Activated CD4-positive, alpha-beta T cell treated with anti-CD3 and anti-CD28 coated beads, Interleukin-2, amount 10 ng/mL, durations not matched to agents 7 days and 5 days (primary cell): ENCODE results near the gene FGF22. TPM values are rescaled to one million over a fixed set of nuclear protein-coding genes. Genes with fewer than 3 reads are reported as not detected.
"Not testable (repeated sequence)": the region's sequence is repeated elsewhere in the genome, so short reads cannot be mapped to it uniquely, and the experiment has no call there.

Experiments
- CTCF ChIA-PET: fragments of 350-600 bp; sonication (Branson Sonifier 250); formaldehyde crosslinking; loops from one replicate; lab custom pipeline; 2021; ENCODE audit warnings: antibody characterized with exemption; lab: Charles Lee
- POLR2A ChIA-PET: fragments of 350-600 bp; sonication (Branson Sonifier 250); formaldehyde crosslinking; loops from one replicate; lab custom pipeline; 2021; ENCODE audit warnings: antibody characterized with exemption; lab: Charles Lee
- DNase-seq: peaks from one replicate; pipeline ENCODE4 v3.0.0-alpha.2; 2020
- H3K27ac Mint-ChIP-seq: one replicate; pipeline ENCODE4 v1.8.0; 2021; ENCODE audit warnings: mild to moderate bottlenecking, moderate library complexity, mixed read lengths
- H3K27me3 Mint-ChIP-seq: one replicate; pipeline ENCODE4 v1.8.0; 2021; ENCODE audit warnings: mixed read lengths
- H3K36me3 Mint-ChIP-seq: one replicate; pipeline ENCODE4 v1.8.0; 2021; ENCODE audit warnings: low read depth, mixed read lengths
- H3K4me1 Mint-ChIP-seq: one replicate; pipeline ENCODE4 v1.8.0; 2021; ENCODE audit warnings: mixed read lengths
- H3K4me3 Mint-ChIP-seq: one replicate; pipeline ENCODE4 v1.8.0; 2021; ENCODE audit warnings: mild to moderate bottlenecking, moderate library complexity, mixed read lengths
- H3K9me3 Mint-ChIP-seq: one replicate; pipeline ENCODE4 v1.8.0; 2021; ENCODE audit warnings: mixed read lengths
- total RNA-seq, 2 experiments: library from RNA; stranded (reverse); gene quantifications; one replicate each; pipeline ENCODE4 v1.2.3, GENCODE V29; 2021

FGF22 gene
- total RNA-seq, 2 experiments from 2014 or later: 0.12 TPM; not detected in 1

DNA sequence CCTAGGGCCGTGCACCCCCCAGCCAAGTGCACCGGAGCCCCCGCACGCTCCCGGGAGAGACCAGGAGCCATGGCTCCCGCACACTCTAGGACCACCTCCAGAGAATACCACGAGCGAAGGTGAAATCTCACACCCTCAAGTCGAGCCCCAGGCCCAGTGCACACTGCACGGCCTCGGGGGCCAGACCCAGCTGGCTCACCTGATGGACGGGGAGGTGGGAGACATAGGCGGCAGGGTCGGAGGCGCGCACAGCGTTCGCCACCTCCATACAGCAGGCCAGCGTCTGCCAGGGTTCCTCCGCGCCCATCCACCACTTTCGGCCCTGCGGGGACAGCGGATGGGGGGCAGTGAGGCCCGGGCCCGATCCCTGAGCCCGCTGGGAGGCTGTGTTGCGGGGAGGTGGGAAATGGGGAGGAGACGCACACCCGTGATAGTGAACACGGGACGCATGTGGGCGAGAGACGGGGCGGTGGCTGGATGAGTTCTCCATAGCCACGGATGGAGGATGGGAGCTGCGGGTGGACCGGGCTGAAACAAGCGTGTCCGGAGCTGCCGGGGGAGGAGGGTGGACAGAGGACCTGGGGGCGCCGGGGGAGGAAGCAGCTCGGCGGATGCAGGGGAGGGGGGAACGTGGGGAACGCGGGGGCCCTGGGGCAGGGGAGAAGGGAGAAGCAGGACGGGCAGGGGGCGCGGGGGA lies 19.4 kb upstream of the FGF22 start:
- H3K4me3 Mint-ChIP-seq: no peak overlapping the region
- no peaks in the 10 kb centered on the region for H3K27me3 Mint-ChIP-seq
- CTCF ChIA-PET: no interaction called here
- DNase-seq: no peak
- H3K9me3 Mint-ChIP-seq: no peaks in the 10 kb centered on the region
- H3K4me1 Mint-ChIP-seq: peaks cover 3% of the 10 kb centered on the region
- POLR2A ChIA-PET: no interaction called here
- H3K36me3 Mint-ChIP-seq: peaks cover 19% of the 10 kb centered on the region
- no peak overlapping the region for H3K27ac Mint-ChIP-seq

DNA sequence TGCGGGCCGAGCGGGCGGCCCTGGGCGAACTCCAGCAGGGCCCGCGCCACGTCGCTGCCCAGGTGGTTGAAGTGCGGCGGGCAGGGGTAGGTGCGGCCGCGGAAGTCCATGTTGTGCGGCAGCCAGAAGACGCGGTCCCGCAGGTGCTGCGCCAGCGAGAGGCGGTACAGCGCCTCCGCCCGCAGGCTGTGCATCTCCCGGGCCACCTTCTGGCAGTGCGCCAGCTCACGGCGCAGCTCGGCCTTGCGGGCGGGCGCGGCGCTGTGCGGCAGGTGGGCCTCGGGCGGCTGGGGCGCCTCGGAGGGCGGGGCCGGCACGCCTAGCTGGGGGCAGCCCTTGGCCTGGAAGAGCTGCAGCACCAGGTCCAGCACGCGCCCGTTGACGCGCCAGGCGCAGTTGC lies 18.5 kb upstream of the FGF22 start:
- H3K4me1 Mint-ChIP-seq, POLR2A ChIA-PET, H3K4me3 Mint-ChIP-seq, H3K27ac Mint-ChIP-seq, CTCF ChIA-PET, DNase-seq, H3K9me3 Mint-ChIP-seq, H3K27me3 Mint-ChIP-seq: not testable (repeated sequence)
- H3K36me3 Mint-ChIP-seq: peaks cover 17% of the 10 kb centered on the region

DNA sequence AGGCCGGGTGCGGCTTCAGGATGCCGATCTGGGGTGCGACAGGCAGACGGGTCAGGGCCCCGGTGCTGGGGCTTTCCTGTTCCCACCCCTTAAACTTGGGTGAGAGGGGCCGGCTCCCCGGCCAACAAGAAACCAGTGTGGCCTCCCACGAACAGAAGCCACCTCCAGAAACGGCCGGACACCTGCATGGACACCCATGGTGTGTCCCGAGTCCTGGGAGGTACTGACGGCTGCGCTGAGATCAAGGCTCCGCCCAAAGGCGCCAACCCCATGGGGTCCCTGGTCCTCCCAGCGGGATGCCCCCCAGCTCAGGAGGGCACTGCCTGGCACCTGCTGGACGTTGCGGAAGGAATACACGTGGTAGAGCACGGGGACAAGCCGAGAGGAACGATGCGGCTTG lies 17.9 kb upstream of the FGF22 start:
- H3K36me3 Mint-ChIP-seq: peaks cover 17% of the 10 kb centered on the region
- peaks cover under 1% of the 10 kb centered on the region for H3K4me1 Mint-ChIP-seq
- no peak for DNase-seq
- H3K27ac Mint-ChIP-seq: no peak overlapping the region
- H3K9me3 Mint-ChIP-seq: no peaks in the 10 kb centered on the region
- H3K4me3 Mint-ChIP-seq: no peak overlapping the region
- POLR2A ChIA-PET: no interaction called here
- CTCF ChIA-PET: interaction anchor here (0.6 kb wide), 1 partner anchor 36 kb away, joined by 4 read pairs; no protein-coding TSS in a partner anchor
- no peaks in the 10 kb centered on the region for H3K27me3 Mint-ChIP-seq

DNA sequence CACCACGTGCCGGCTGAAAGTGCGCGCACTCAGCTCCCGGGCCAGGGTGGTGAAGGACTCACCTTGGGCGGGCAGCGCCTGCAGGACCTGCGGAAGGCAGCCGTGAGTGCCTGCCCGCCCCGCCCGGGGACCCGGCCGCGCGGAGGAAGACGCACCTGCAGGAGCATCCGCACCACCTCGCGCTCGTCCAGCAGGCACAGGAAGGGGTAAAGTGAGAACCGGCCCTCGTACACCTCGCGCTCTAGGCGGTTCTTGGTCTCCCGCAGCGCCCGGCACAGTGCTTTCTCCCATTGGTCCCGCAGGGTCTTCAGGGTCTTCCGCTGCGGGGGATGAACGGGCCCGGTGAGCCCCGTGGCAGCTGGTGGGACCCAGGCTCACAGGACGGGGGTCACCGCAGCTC lies 17.0 kb upstream of the FGF22 start:
- Mint-ChIP-seq H3K4me1 (peaks cover 2% of the 10 kb centered on the region), H3K4me3 (no peak overlapping the region), H3K27ac (no peak overlapping the region), H3K9me3 (no peaks in the 10 kb centered on the region), H3K36me3 (peaks cover 17% of the 10 kb centered on the region), H3K27me3 (no peaks in the 10 kb centered on the region)
- CTCF ChIA-PET: no interaction called here
- DNase-seq: no peak
- POLR2A ChIA-PET: no interaction called here

DNA sequence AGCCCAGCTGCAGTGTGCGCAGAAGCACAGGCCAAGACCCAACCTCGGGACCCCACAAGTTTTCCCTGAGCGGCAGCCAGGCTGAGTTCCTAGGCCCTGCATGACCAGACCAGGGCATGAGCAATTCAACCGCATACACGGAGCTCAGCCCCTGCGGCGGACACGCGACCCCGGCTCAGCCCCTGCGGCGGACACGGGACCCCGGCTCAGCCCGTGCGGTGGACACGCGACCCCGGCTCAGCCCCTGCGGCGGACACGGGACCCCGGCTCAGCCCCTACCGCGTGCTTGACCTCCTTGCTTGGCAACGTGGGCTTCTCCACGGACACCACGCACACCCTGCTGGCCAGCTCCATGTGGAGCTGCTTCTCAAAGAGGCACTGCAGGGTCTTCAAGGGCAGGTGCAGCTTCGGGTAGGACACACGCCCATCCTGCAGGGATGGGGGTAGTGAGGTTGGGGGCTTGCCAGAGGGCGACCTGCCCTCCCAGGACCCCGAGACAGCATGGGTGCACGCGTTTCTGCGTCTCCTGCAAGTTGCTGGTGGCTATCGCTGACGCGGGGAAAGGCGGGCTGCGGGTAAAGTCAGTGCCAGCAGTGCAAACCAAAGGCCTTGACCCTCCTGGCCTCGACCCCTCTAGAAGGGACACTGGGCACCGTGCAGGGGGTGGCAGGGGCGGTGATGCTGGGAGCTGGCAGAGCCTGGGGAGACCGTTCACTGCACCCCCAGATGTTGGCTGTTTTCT lies 16.3 kb upstream of the FGF22 start:
- POLR2A ChIA-PET: no interaction called here
- H3K36me3 Mint-ChIP-seq: peaks cover 20% of the 10 kb centered on the region
- no peak overlapping the region for H3K27ac Mint-ChIP-seq
- no peak for DNase-seq
- H3K4me3 Mint-ChIP-seq: no peak overlapping the region
- H3K4me1 Mint-ChIP-seq: peaks cover 2% of the 10 kb centered on the region
- CTCF ChIA-PET: interaction anchor here (0.5 kb wide), 1 partner anchor 11 kb away, joined by 3 read pairs; no protein-coding TSS in a partner anchor
- H3K9me3 Mint-ChIP-seq: no peaks in the 10 kb centered on the region
- H3K27me3 Mint-ChIP-seq: no peaks in the 10 kb centered on the region

DNA sequence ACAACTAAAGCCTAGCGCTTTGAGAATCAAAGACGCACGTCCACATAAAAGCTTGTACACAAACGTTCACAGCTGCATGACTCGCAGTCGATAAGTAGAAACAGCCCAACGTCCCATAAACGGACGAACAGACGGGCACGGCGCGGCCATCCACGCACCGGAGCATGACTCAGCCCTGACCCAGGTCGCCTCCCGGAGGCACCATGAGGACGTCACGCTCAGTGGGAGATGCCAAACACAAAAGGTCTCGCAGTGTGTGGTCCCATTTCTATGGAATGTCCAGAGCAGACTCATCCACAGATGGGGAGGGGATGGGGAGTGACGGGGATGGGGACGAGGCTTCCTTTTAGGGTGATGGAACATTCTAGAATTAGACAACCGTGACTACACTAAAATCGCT lies 15.7 kb upstream of the FGF22 start:
- POLR2A ChIA-PET: no interaction called here
- peaks cover 2% of the 10 kb centered on the region for H3K4me1 Mint-ChIP-seq
- DNase-seq: no peak

DNA sequence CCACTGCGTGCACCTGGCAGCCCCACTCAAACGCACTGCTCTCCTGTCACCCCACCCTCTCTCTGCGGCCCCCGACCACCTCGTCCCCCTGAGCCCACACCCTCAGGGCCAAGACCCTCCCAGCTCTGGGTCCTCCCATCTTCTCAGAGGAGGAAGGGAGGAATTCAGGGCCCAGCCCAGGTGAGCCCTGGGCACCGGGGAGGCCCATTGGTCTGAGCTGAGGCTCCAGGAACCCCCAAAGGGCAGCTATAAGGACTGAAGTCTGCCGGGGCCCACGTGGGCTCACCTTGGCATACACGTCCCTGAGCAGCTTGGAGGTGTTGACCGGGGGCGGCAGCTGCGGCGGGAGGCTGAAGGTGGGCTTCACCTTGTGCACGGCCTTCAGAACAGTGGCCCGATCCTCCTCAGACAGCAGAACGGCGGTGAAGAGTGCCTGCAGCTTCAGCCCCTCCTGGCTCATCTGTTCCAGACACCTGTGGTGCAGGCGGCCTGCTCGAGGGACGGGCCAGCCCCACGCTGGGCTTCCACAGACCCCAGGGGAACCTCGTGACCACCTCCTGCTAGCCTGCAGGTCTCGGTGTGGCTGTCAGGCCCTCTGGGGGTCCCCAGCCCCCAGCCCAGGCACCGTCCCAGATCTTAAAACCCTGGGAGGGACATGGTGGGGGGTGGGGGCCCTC lies 15.1 kb upstream of the FGF22 start:
- H3K27ac Mint-ChIP-seq: no peak overlapping the region
- H3K27me3 Mint-ChIP-seq: no peaks in the 10 kb centered on the region
- no peaks in the 10 kb centered on the region for H3K9me3 Mint-ChIP-seq
- POLR2A ChIA-PET: no interaction called here
- H3K36me3 Mint-ChIP-seq: peaks cover 21% of the 10 kb centered on the region
- DNase-seq: no peak
- CTCF ChIA-PET: interaction anchor here (1.3 kb wide), 1 partner anchor 40 kb away, joined by 4 read pairs; no protein-coding TSS in a partner anchor
- peaks cover 3% of the 10 kb centered on the region for H3K4me1 Mint-ChIP-seq
- H3K4me3 Mint-ChIP-seq: no peak overlapping the region

More for the DNA sequence above, 15.7 kb upstream of the FGF22 start:
- H3K4me3 Mint-ChIP-seq: no peak overlapping the region
- H3K27me3 Mint-ChIP-seq: no peaks in the 10 kb centered on the region
- H3K36me3 Mint-ChIP-seq: peaks cover 22% of the 10 kb centered on the region
- no peaks in the 10 kb centered on the region for H3K9me3 Mint-ChIP-seq
- CTCF ChIA-PET: interaction anchor here (0.5 kb wide), 1 partner anchor 12 kb away, joined by 3 read pairs; no protein-coding TSS in a partner anchor
- H3K27ac Mint-ChIP-seq: no peak overlapping the region

DNA sequence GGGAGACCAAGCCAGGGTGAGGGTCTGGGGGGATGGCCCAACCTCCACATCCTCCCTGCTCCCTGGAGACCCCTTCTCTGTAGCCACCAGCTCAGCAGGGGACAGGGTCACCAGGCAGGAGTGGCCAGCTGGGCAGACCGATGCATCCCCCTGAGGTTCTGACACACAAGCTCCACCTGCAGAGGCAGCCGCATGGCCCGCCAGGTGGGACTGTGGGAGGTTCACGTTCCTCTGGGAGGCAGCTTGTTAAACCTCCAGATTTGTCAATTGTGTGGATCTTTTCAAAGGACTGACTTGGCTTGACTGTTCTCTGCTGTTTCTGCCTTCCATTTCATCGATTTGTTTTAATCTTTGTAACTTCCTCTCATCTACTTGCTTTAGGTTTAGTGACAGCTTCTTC lies 14.4 kb upstream of the FGF22 start:
- H3K27ac Mint-ChIP-seq: no peak overlapping the region
- no peak overlapping the region for H3K4me3 Mint-ChIP-seq
- peaks cover 3% of the 10 kb centered on the region for H3K4me1 Mint-ChIP-seq
- DNase-seq: no peak
- POLR2A ChIA-PET: no interaction called here
- no peaks in the 10 kb centered on the region for H3K9me3 Mint-ChIP-seq
- no peaks in the 10 kb centered on the region for H3K27me3 Mint-ChIP-seq
- CTCF ChIA-PET: interaction anchor here (1.3 to 1.4 kb wide), 2 partner anchors 41 to 109 kb away, joined by 3 to 4 read pairs; no protein-coding TSS in a partner anchor
- H3K36me3 Mint-ChIP-seq: peaks cover 18% of the 10 kb centered on the region

DNA sequence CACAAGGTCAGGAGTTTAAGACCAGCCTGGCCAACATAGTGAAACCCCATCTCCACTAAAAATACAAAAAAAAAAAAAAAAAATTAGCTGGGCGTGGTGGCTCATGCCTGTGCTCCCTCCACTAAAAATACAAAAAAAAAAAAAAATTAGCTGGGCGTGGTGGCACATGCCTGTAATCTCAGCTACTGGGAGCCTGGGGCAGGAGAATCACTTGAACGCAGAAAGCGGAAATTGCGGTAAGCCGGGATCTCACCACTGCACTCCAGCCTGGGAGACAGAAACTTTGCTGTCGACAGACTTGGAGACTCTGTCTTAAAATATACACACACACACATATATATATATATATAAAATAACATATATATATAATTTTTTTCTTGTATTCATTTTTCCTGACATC lies 13.1 kb upstream of the FGF22 start:
- H3K36me3 Mint-ChIP-seq: peaks cover 23% of the 10 kb centered on the region
- CTCF ChIA-PET: interaction anchor here (1.0 to 1.4 kb wide), 2 partner anchors 54 to 107 kb away, joined by 3 read pairs; no protein-coding TSS in a partner anchor
- POLR2A ChIA-PET: not testable (repeated sequence)

DNA sequence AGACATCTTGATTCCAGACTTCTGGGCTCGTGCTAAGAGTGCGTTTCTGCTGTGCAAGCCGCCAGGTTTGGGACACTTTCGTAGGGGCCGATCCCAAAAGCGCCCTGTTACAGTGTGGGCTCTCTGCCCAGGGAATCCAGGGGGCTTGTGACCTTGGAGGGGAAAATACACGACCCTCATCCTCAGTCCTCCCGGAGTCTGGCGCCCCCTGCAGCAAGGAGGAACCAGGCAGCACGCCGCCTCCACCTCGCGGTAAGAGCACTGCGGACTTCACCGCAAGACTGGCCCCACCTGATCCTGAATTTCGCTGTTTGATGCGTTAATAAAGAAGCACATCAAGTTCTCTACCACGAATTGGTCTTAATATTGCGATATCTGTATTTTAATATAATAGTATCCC lies 11.5 kb upstream of the FGF22 start:
- Mint-ChIP-seq H3K9me3 (no peaks in the 10 kb centered on the region), H3K4me1 (peaks cover 13% of the 10 kb centered on the region), H3K4me3 (no peak overlapping the region), H3K27ac (no peak overlapping the region), H3K27me3 (no peaks in the 10 kb centered on the region), H3K36me3 (peaks cover 24% of the 10 kb centered on the region)
- ChIA-PET CTCF (no interaction called here), POLR2A (no interaction called here)
- no peak for DNase-seq

More for the DNA sequence above, 13.1 kb upstream of the FGF22 start:
- not testable (repeated sequence) for H3K4me3 Mint-ChIP-seq, H3K9me3 Mint-ChIP-seq, H3K27ac Mint-ChIP-seq, DNase-seq, H3K4me1 Mint-ChIP-seq, H3K27me3 Mint-ChIP-seq

DNA sequence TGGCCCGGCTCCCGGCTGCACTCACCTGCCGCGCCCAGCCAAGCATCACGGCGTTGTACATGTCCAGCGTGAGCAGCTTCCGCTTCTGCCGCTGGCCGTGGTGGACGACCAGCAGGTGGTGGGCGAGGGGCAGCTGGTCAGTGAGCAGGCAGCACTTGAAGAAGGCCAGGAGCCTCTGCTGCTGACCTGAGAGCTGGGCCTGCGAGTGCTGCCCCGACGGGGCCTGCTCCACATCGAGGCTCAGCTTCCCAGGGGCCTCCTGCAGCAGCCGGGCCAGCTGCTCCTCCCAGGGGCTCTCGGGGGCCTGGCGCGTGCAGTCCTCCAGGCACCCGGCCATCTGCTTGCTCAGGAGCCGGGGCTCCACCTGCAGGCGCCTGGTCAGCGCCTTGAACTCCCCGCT lies 10.2 kb upstream of the FGF22 start:
- H3K9me3 Mint-ChIP-seq, H3K4me3 Mint-ChIP-seq, H3K27ac Mint-ChIP-seq, H3K27me3 Mint-ChIP-seq, DNase-seq, CTCF ChIA-PET, POLR2A ChIA-PET: not testable (repeated sequence)
- H3K36me3 Mint-ChIP-seq: peaks cover 21% of the 10 kb centered on the region
- peaks cover 21% of the 10 kb centered on the region for H3K4me1 Mint-ChIP-seq

DNA sequence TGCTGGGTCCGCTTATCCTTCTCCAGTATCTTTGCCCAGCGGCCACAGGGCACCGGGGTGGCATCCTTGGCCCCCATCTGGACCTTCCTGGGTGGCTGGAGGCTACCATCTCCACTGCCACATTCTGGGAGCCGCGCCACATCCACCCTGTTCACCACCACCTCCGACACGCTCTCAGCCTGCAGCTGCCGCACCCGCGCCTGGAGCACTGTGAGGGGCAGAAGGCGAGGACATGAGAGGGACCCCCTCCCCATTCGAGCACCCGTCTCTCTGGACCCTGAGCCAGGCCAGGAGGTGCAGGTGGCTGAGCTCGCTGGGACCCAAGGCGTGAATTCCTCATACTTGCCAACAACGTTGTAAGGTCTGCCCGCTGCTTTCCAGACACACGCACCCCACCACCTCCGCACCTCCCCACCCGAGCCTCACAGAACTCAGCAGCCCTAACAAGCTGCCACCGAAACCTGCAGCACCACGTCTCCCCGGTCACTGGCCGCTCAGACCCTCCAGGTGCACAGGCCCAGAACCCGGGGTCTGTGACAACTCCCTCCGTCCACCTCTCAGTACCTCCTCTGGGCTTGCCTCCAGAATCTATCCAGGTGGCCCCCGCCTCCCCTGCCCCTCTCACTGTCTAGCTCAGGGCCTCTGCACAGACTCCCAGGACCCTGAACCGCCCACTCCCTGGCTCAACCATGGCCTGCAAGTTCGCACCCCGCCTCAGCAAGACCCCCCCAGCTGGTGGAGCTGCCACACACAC lies 9.5 kb upstream of the FGF22 start:
- Mint-ChIP-seq H3K27ac (peak overlapping the region; percentile 14), H3K27me3 (no peaks in the 10 kb centered on the region), H3K9me3 (no peaks in the 10 kb centered on the region), H3K4me3 (no peak overlapping the region), H3K36me3 (peaks cover 21% of the 10 kb centered on the region), H3K4me1 (peaks cover 21% of the 10 kb centered on the region)
- CTCF ChIA-PET: no interaction called here
- POLR2A ChIA-PET: no interaction called here
- DNase-seq: no peak
